Brain microvascular endothelial cell (primary cell): ENCODE results near the gene RFK.

ENCODE experiments used
- DNase-seq: peaks from one replicate; pipeline ENCODE4 v3.0.0-alpha.2; 2020
- H3K27ac ChIP-seq: fragments of 250-450 bp; sonication (Bioruptor Pico); 2 replicates; pipeline ENCODE4 v1.5.1; 2020; ENCODE audit warnings: mild to moderate bottlenecking, moderate library complexity
- H3K27me3 ChIP-seq: fragments of 250-450 bp; sonication (Bioruptor Pico); replicated peaks from 2 replicates; pipeline ENCODE4 v1.5.1; 2020; ENCODE audit warnings: mild to moderate bottlenecking
- H3K36me3 ChIP-seq: fragments of 250-450 bp; sonication (Bioruptor Pico); replicated peaks from 2 replicates; pipeline ENCODE4 v1.5.1; 2020; ENCODE audit warnings: mild to moderate bottlenecking
- H3K4me3 ChIP-seq: 2 replicates; pipeline ENCODE4 v1.5.1; 2011; ENCODE audit warnings: low read depth, mild to moderate bottlenecking, control low read depth, low read length, moderate library complexity
- in situ Hi-C: cut with HindIII; loops from 2 replicates; pipeline ENCODE4 v1.10.0; 2017; ENCODE audit warnings: low sequenced_read_pairs, low pct_ligation_motif_present
- TF ChIP-seq, protein P1 (sequence below): IDR thresholded peaks from 2 replicates; pipeline ENCODE4 v1.5.1; 2011; ENCODE audit warnings: low read depth, mild to moderate bottlenecking, moderate library complexity, low read length, control low read depth, inconsistent platforms; ENCODE audit errors: missing control alignments

Gene RFK

GRCh38 chr9:76433836-76434235 is 39.6 kb upstream of the RFK start:
- TF ChIP-seq, protein P1, sequence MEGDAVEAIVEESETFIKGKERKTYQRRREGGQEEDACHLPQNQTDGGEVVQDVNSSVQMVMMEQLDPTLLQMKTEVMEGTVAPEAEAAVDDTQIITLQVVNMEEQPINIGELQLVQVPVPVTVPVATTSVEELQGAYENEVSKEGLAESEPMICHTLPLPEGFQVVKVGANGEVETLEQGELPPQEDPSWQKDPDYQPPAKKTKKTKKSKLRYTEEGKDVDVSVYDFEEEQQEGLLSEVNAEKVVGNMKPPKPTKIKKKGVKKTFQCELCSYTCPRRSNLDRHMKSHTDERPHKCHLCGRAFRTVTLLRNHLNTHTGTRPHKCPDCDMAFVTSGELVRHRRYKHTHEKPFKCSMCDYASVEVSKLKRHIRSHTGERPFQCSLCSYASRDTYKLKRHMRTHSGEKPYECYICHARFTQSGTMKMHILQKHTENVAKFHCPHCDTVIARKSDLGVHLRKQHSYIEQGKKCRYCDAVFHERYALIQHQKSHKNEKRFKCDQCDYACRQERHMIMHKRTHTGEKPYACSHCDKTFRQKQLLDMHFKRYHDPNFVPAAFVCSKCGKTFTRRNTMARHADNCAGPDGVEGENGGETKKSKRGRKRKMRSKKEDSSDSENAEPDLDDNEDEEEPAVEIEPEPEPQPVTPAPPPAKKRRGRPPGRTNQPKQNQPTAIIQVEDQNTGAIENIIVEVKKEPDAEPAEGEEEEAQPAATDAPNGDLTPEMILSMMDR: no peak
- no peaks in the 10 kb centered on the region for H3K36me3 ChIP-seq
- in situ Hi-C loops: no loop called here
- no peak overlapping the region for H3K27ac ChIP-seq
- H3K27me3 ChIP-seq: no peaks in the 10 kb centered on the region
- no peak overlapping the region for H3K4me3 ChIP-seq
- peak; percentile 39 for DNase-seq

- Histone ChIP-seq H3K36me3 (no peaks in the 10 kb centered on the region), H3K27ac (no peak overlapping the region), H3K4me3 (no peak overlapping the region), H3K27me3 (no peaks in the 10 kb centered on the region)
- no peak for DNase-seq
- TF ChIP-seq, protein P1: no peak
- in situ Hi-C loops: no loop called here
These were observed 39.2 kb upstream of the RFK start for GRCh38 chr9:76433406-76433805.

DNA sequence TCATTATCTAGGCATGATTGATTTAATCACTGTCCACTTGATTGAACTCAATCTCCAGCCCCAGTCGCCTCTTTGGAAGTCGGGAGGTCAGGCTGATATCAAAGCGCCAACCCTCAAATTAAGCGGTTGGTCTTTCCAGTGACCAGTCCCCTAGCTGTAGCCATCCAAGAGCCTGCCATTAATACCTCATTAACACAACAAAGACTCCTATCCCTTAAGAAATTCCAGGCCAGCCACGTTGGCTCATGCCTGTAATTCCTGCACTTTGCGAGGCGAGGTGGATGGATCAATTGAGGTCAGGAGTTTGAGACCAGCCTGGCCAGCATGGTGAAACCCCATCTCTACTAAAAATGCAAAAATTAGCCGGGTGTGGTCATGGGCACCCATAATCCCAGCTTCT is 37.4 kb upstream of the RFK start:
- in situ Hi-C loops: no loop called here
- Histone ChIP-seq H3K4me3 (no peak overlapping the region), H3K27ac (no peak overlapping the region), H3K27me3 (no peaks in the 10 kb centered on the region), H3K36me3 (no peaks in the 10 kb centered on the region)
- DNase-seq: no peak
- TF ChIP-seq, protein P1: no peak

DNA sequence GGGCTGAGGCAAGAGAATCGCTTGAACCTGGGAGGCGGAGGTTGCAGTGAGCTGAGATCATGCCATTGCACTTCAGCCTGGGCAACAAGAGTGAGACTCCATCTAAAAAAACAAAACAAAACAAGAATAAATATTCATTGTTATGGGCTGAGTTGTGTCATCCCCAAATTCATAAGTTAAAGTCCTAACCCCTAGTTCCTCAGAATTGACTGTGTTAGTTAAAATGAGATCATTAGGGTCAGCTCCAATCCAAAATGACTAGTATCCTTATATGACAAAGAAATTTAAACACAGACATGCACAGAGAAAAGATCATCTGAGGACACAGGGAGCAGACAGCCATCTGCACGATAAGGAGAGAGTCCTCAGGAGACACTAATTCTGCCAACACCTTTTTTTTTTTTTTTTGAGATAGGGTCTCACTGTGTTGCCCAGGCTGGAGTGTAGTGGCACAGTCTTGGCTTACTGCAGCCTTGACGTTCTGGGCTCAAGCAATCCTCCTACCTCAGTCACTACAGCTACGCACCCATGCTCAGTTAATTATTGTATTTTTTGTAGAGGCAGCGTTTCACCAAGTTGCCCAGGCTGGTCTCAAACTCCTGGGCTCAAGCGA is 32.7 kb upstream of the RFK start:
- no peak overlapping the region for H3K27ac ChIP-seq
- H3K36me3 ChIP-seq: no peaks in the 10 kb centered on the region
- no peak overlapping the region for H3K4me3 ChIP-seq
- H3K27me3 ChIP-seq: no peaks in the 10 kb centered on the region
- no peak for DNase-seq
- in situ Hi-C loops: no loop called here
- TF ChIP-seq, protein P1: no peak

- no peak for DNase-seq
- Histone ChIP-seq H3K27ac (no peak overlapping the region), H3K4me3 (no peak overlapping the region), H3K36me3 (no peaks in the 10 kb centered on the region), H3K27me3 (no peaks in the 10 kb centered on the region)
- TF ChIP-seq, protein P1: no peak
- in situ Hi-C loops: no loop called here
These were observed 31.6 kb upstream of the RFK start for GRCh38 chr9:76425677-76426453.

DNA sequence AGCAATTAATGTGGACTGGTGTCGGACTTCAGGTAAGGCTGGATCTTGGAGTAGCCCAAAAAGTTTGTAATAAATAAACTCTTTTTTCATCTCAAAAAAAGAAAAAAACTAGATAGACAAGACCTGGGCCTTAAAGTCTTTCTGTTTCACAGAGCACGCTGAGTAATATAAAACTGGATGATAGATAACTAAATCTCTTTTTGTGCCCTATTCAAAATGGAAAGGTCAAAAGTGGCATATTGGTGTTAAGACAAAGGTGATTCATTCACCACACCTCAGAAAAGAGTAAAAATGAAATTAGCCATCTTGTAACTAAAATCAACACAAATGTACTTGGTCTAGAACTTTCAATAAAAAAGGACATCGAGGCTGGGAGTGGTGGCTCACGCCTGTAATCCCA is 30.3 kb upstream of the RFK start:
- Histone ChIP-seq H3K27ac (no peak overlapping the region), H3K4me3 (no peak overlapping the region), H3K27me3 (no peaks in the 10 kb centered on the region), H3K36me3 (no peaks in the 10 kb centered on the region)
- TF ChIP-seq, protein P1: no peak
- in situ Hi-C loops: no loop called here
- no peak for DNase-seq
